IMR-90 (cell line): ENCODE measurements around the gene DHRS7B. TPM values are rescaled to one million over a fixed set of nuclear protein-coding genes. Genes with fewer than 3 reads are reported as not detected.

Experiments used
- ATAC-seq: fragments of 200-7000 bp; cut with Tn5 transposase; 2 replicates; pipeline ENCODE4 v1.9.1; 2020; ENCODE audit warnings: low read depth, mild to moderate bottlenecking, moderate library complexity
- BruUV-seq: library from RNA; stranded (reverse); fragments of 400-500 nt; replicated peaks from 2 replicates; lab custom pipeline; 2021; lab: Mats Ljungman, UMichigan
- CTCF ChIA-PET: fragments of 300-600 bp; formaldehyde crosslinking; extraction: SDS; loops from one replicate; lab custom pipeline; 2021; ENCODE audit warnings: antibody characterized with exemption; lab: Yijun Ruan, JAX
- POLR2A ChIA-PET: fragments of 300-600 bp; sonication (Branson Sonifier 250); formaldehyde crosslinking; loops from one replicate; lab custom pipeline; 2022; ENCODE audit warnings: antibody characterized with exemption; ENCODE audit not compliant: unreplicated experiment; lab: Charles Lee
- DNase-seq: peaks from one replicate; pipeline ENCODE4 v3.0.0; 2013
- H2AFZ ChIP-seq: replicated peaks from 2 replicates; pipeline ENCODE3; 2013; ENCODE audit warnings: low read length, mild to moderate bottlenecking; ENCODE audit not compliant: poor library complexity
- H2AK5ac ChIP-seq: 2 replicates; pipeline ENCODE4 v1.6.1; 2013; ENCODE audit warnings: low read depth, low read length, inconsistent platforms
- H2AK9ac ChIP-seq: replicated peaks from 2 replicates; pipeline ENCODE3; 2013; ENCODE audit warnings: mild to moderate bottlenecking, low read depth, low read length, moderate library complexity; ENCODE audit not compliant: poor library complexity
- H2BK120ac ChIP-seq: 2 replicates; pipeline ENCODE4 v1.6.1; 2013; ENCODE audit warnings: low read depth, low read length, inconsistent platforms
- H2BK15ac ChIP-seq: 3 replicates; pipeline ENCODE4 v1.6.1; 2013; ENCODE audit warnings: low read depth, low read length, inconsistent platforms
- H2BK20ac ChIP-seq: 2 replicates; pipeline ENCODE4 v1.6.1; 2013; ENCODE audit warnings: low read depth, mild to moderate bottlenecking, inconsistent platforms, low read length, moderate library complexity
- H2BK5ac ChIP-seq: 2 replicates; pipeline ENCODE4 v1.6.1; 2013; ENCODE audit warnings: mild to moderate bottlenecking, low read depth, low read length, inconsistent platforms; ENCODE audit not compliant: poor library complexity, severe bottlenecking
- H3K14ac ChIP-seq: replicated peaks from 2 replicates; pipeline ENCODE4 v1.6.1; 2013; ENCODE audit warnings: low read depth, low read length, inconsistent platforms
- H3K18ac ChIP-seq: 2 replicates; pipeline ENCODE4 v1.6.1; 2013; ENCODE audit warnings: low read depth, low read length, control low read depth
- H3K23ac ChIP-seq: 2 replicates; pipeline ENCODE4 v1.6.1; 2013; ENCODE audit warnings: low read depth, low read length, inconsistent platforms
- H3K27ac ChIP-seq: 2 replicates; pipeline ENCODE4 v1.5.1; 2013; ENCODE audit warnings: mild to moderate bottlenecking, control low read depth, low read length; ENCODE audit not compliant: insufficient read depth
- H3K27me3 ChIP-seq: 2 replicates; pipeline ENCODE4 v1.6.1; 2013; ENCODE audit warnings: low read length; ENCODE audit not compliant: control insufficient read depth, insufficient read depth
- H3K36me3 ChIP-seq: 2 replicates; pipeline ENCODE4 v1.6.1; 2013; ENCODE audit warnings: low read length, mixed read lengths; ENCODE audit not compliant: control insufficient read depth, insufficient read depth
- H3K4ac ChIP-seq: 2 replicates; pipeline ENCODE4 v1.6.1; 2013; ENCODE audit warnings: low read depth, low read length, inconsistent platforms
- H3K4me1 ChIP-seq: 2 replicates; pipeline ENCODE4 v1.6.1; 2013; ENCODE audit warnings: low read length, mixed read lengths; ENCODE audit not compliant: control insufficient read depth, insufficient read depth
- H3K4me2 ChIP-seq: 2 replicates; pipeline ENCODE4 v1.6.1; 2013; ENCODE audit warnings: low read depth, mild to moderate bottlenecking, control low read depth, low read length, moderate library complexity
- H3K4me3 ChIP-seq: 2 replicates; pipeline ENCODE4 v1.5.1; 2013; ENCODE audit warnings: low read depth, mild to moderate bottlenecking, control low read depth, low read length, moderate library complexity; ENCODE audit not compliant: insufficient read depth
- H3K56ac ChIP-seq: 2 replicates; pipeline ENCODE4 v1.6.1; 2013; ENCODE audit warnings: low read length, inconsistent platforms; ENCODE audit not compliant: insufficient read depth; ENCODE audit errors: extremely low read depth
- H3K79me1 ChIP-seq, 2 experiments: 2 replicates each; pipeline ENCODE4 v1.6.1; 2013; ENCODE audit warnings: low read length in 2 of 2, inconsistent platforms in 1 of 2, low read depth in 1 of 2
- H3K9ac ChIP-seq: 2 replicates; pipeline ENCODE4 v1.6.1; 2013; ENCODE audit warnings: low read depth, low read length, control low read depth
- H3K9me1 ChIP-seq: 2 replicates; pipeline ENCODE4 v1.6.1; 2013; ENCODE audit warnings: low read length, inconsistent platforms; ENCODE audit not compliant: insufficient read depth
- H3K9me3 ChIP-seq: 2 replicates; pipeline ENCODE4 v1.6.1; 2013; ENCODE audit warnings: low read length; ENCODE audit not compliant: control insufficient read depth, insufficient read depth
- H4K20me1 ChIP-seq: 2 replicates; pipeline ENCODE4 v1.6.1; 2013; ENCODE audit warnings: low read length, inconsistent platforms; ENCODE audit not compliant: insufficient read depth
- H4K5ac ChIP-seq: 2 replicates; pipeline ENCODE4 v1.6.1; 2013; ENCODE audit warnings: mild to moderate bottlenecking, low read depth, low read length, control low read depth
- H4K8ac ChIP-seq, 2 experiments: 2 replicates each; pipeline ENCODE4 v1.6.1; 2013; ENCODE audit warnings: low read depth in 2 of 2, low read length in 2 of 2, control low read depth in 1 of 2, inconsistent platforms in 1 of 2
- H4K91ac ChIP-seq: 2 replicates; pipeline ENCODE4 v1.6.1; 2013; ENCODE audit warnings: low read depth, low read length, inconsistent platforms; ENCODE audit not compliant: insufficient read depth
- BHLHE40 ChIP-seq: fragments of 150-350 bp; IDR thresholded peaks from 2 replicates; pipeline ENCODE4 v1.6.1; 2016; ENCODE audit warnings: mild to moderate bottlenecking, low read depth, low read length
- CHD1 ChIP-seq: IDR thresholded peaks from 2 replicates; pipeline ENCODE4 v1.6.1; 2012; ENCODE audit warnings: low read depth, low read length, improper control_type of control experiment
- CTCF ChIP-seq: conservative IDR thresholded peaks from 2 replicates; pipeline ENCODE4 v1.5.1; 2012; ENCODE audit warnings: mild to moderate bottlenecking, low read depth, low read length, improper control_type of control experiment
- ELK1 ChIP-seq: fragments of 150-350 bp; IDR thresholded peaks from 2 replicates; pipeline ENCODE4 v1.6.1; 2016; ENCODE audit warnings: low read depth, mild to moderate bottlenecking, low read length, moderate library complexity, borderline replicate concordance
- FOS ChIP-seq: fragments of 150-350 bp; IDR thresholded peaks from 2 replicates; pipeline ENCODE4 v1.6.1; 2016; ENCODE audit warnings: low read depth, low read length
- MAFK ChIP-seq: IDR thresholded peaks from 2 replicates; pipeline ENCODE4 v1.6.1; 2012; ENCODE audit warnings: low read depth, low read length, improper control_type of control experiment
- MAZ ChIP-seq: IDR thresholded peaks from 2 replicates; pipeline ENCODE4 v1.6.1; 2012; ENCODE audit warnings: low read depth, mild to moderate bottlenecking, low read length, improper control_type of control experiment, moderate library complexity, borderline replicate concordance
- MXI1 ChIP-seq: IDR thresholded peaks from 2 replicates; pipeline ENCODE4 v1.6.1; 2012; ENCODE audit warnings: low read depth, mild to moderate bottlenecking, low read length, moderate library complexity, borderline replicate concordance
- NFE2L2 ChIP-seq: fragments of 150-350 bp; IDR thresholded peaks from 2 replicates; pipeline ENCODE4 v1.6.1; 2016; ENCODE audit warnings: low read depth, mild to moderate bottlenecking, low read length
- POLR2A ChIP-seq: IDR thresholded peaks from 2 replicates; pipeline ENCODE4 v1.6.1; 2012; ENCODE audit warnings: mild to moderate bottlenecking, low read depth, low read length
- RAD21 ChIP-seq: IDR thresholded peaks from 2 replicates; pipeline ENCODE4 v1.6.1; 2012; ENCODE audit warnings: low read length, improper control_type of control experiment
- RCOR1 ChIP-seq: IDR thresholded peaks from 2 replicates; pipeline ENCODE4 v1.6.1; 2012; ENCODE audit warnings: mild to moderate bottlenecking, low read length, improper control_type of control experiment; ENCODE audit not compliant: insufficient replicate concordance
- RFX5 ChIP-seq: IDR thresholded peaks from 2 replicates; pipeline ENCODE4 v1.8.0; 2012; ENCODE audit warnings: low read depth, mild to moderate bottlenecking, low read length, moderate library complexity
- SMC3 ChIP-seq: fragments of 150-350 bp; IDR thresholded peaks from 2 replicates; pipeline ENCODE4 v1.6.1; 2016; ENCODE audit warnings: low read depth, mild to moderate bottlenecking, antibody characterized with exemption, low read length, moderate library complexity
- USF2 ChIP-seq: fragments of 150-350 bp; IDR thresholded peaks from 2 replicates; pipeline ENCODE4 v1.6.1; 2017; ENCODE audit warnings: mild to moderate bottlenecking, antibody characterized with exemption, low read length, low read depth
- WGBS, 2 experiments: methylation state at CpG; one replicate each; pipeline versions ENCODE4 v1.1.5 to v1.1.7; 2013; ENCODE audit warnings: missing lambda C conversion rate in 2 of 2; ENCODE audit not compliant: insufficient read length in 1 of 2; ENCODE audit errors: extremely low coverage in 2 of 2; 5-methylcytosine and 5-hydroxymethylcytosine counted together
- dilution Hi-C: fragments of 300-500 bp; cut with HindIII; formaldehyde crosslinking; loops from one replicate; pipeline ENCODE4 v1.14.3; 2018; ENCODE audit warnings: low sequenced_read_pairs; ENCODE audit not compliant: unreplicated experiment
- in situ Hi-C: fragments of 300-500 bp; cut with MboI; formaldehyde crosslinking; loops from 3 replicates; pipeline ENCODE4 v1.14.3; 2019; ENCODE audit warnings: low sequenced_read_pairs, inconsistent platforms, mixed read lengths
- intact Hi-C: fragments of 100-400 bp; cut with micrococcal nuclease; formaldehyde crosslinking; loops from 2 replicates; pipeline ENCODE4 v1.10.0; 2022
- polyA plus RNA-seq, 3 experiments: library from polyadenylated mRNA; depleted of rRNA; stranded (reverse); fragments of >200 nt; gene quantifications; 2 replicates each; pipeline ENCODE4 v1.2.3, GENCODE V29; 2012; ENCODE audit warnings: low replicate concordance in 1 of 3
- total RNA-seq: library from RNA; depleted of rRNA; stranded (reverse); fragments of >200 nt; gene quantifications from 2 replicates; pipeline ENCODE4 v1.2.3, GENCODE V29; 2012

DHRS7B gene
- total and polyA plus RNA-seq, 2 of the 4 experiments (the other 2 are of a cell fraction): 24.4 to 34.4 TPM

GRCh38 chr17:21183468-21183867 lies 56.7 kb downstream of the DHRS7B start:
- dilution Hi-C loops: no loop called here
- Histone ChIP-seq H2BK120ac (no peak overlapping the region), H2AK9ac (no peak overlapping the region), H3K9ac (no peak overlapping the region), H3K9me1 (0 out of 2 replicates have a peak, but pooled peaks cover 3% of the 10 kb centered on the region), H2AK5ac (no peak overlapping the region), H3K23ac (no peak overlapping the region), H3K4ac (no peak overlapping the region), H3K36me3 (peaks cover 6% of the 10 kb centered on the region; the same call in 1 of the 2 replicates), H4K20me1 (no peaks in the 10 kb centered on the region), H3K79me1 (no peaks in the 10 kb centered on the region), H3K56ac (no peak overlapping the region), H2BK5ac (no peak overlapping the region), H4K8ac (no peak overlapping the region), H3K9me3 (no peaks in the 10 kb centered on the region), H3K4me1 (no peaks in the 10 kb centered on the region), H3K14ac (no peak overlapping the region), H3K4me2 (no peak overlapping the region), H3K27ac (no peak overlapping the region), H2BK20ac (no peak overlapping the region), H4K91ac (no peak overlapping the region), H3K27me3 (no peaks in the 10 kb centered on the region), H2AFZ (no peak overlapping the region), H2BK15ac (no peak overlapping the region), H3K4me3 (no peak overlapping the region), H4K5ac (no peak overlapping the region), H3K18ac (no peak overlapping the region)
- ATAC-seq: no peak
- in situ Hi-C loops: no loop called here
- BruUV-seq: no TSS peak
- intact Hi-C loops: no loop called here
- POLR2A ChIA-PET: no interaction called here
- CTCF ChIA-PET: no interaction called here
- TF ChIP-seq CTCF (no peak), CHD1 (no peak), POLR2A (no peak), MXI1 (no peak), SMC3 (no peak), RAD21 (no peak), FOS (no peak), BHLHE40 (no peak), USF2 (no peak), ELK1 (no peak), NFE2L2 (no peak), MAZ (no peak), RFX5 (no peak), MAFK (no peak), RCOR1 (no peak)
- 56% methylated on average over 1 of the region's 5 CpGs; no CpG with 5 or more reads in 1 of the 2 experiments for WGBS, 2 experiments
- DNase-seq: no peak
